Measurements from ENCODE around the gene TIMM8A. TPM values are rescaled to one million over a fixed set of nuclear protein-coding genes. Genes with fewer than 3 reads are reported as not detected.

Gene TIMM8A
- polyA plus RNA-seq, 1 of the 3 experiments (the other 2 are of a cell fraction): 14.2 TPM

DNA sequence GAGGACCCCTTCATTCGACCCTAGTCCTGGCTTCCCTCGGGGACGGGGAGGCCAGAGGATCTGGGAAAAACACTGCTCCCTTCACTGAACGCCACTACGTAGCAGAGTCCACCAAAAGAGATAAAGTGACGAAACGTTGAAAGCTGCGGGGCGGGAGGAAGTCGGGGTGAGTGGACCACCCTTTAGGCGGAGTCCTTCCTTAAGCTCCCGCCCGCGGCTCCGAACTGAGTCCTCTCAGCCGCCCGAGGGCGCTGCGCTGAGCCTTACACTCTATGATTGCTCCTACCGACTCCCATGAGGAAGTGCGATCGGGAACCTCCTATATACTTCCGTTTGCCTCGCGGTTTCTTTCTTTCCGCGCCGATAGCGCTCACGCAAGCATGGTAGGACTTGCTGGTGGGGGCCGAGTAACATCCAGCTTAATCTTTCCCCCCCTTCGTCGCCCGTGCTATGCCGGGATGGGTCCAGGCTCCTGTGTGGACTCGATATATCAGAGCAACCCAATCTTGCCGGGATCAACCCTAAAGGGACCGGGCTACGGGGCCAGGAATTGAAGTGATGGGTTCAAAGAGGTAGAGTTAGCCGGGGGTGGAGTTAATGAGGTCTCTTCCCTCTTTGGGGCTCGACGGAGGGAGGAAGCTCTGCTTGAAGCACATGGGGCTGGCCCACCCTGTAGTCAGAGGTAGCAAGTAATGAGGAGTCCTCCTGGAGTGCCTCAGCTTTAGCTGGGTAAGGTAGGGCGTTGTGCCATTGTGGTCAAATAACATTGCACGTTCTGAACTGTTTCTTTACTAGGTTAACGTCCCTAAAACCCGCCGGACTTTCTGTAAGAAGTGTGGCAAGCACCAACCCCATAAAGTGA lies 42.4 kb upstream of the TIMM8A start, which contains the start of gene RPL36A (continued):
- TF ChIP-seq MEF2A (IDR thresholded peaks at IDR 0.05; ENCODE audit: borderline replicate concordance, low read depth): no peak
- TF ChIP-seq EP300 (IDR thresholded peaks at IDR 0.05; ENCODE audit: borderline replicate concordance in 1 of 2, low read depth in 1 of 2, low read length in 1 of 2): peak in 1 of 2 experiments; percentile 14; a peak in 1 of 4 replicates
- peak; percentile 57; the same call in 1 of the 2 replicates for TF ChIP-seq RFX5 (IDR thresholded peaks at IDR 0.05; ENCODE audit: low read length)
- no peak; the same call in 1 of the 2 replicates for TF ChIP-seq RAD21 (IDR thresholded peaks at IDR 0.05; ENCODE audit: low read length)
- no peak; the same call in 1 of the 2 replicates for TF ChIP-seq SIN3A (IDR thresholded peaks at IDR 0.05; ENCODE audit: borderline replicate concordance, low read depth, low read length)
- TF ChIP-seq, protein P1, sequence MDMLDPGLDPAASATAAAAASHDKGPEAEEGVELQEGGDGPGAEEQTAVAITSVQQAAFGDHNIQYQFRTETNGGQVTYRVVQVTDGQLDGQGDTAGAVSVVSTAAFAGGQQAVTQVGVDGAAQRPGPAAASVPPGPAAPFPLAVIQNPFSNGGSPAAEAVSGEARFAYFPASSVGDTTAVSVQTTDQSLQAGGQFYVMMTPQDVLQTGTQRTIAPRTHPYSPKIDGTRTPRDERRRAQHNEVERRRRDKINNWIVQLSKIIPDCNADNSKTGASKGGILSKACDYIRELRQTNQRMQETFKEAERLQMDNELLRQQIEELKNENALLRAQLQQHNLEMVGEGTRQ (IDR thresholded peaks at IDR 0.05; ENCODE audit: borderline replicate concordance, low read depth, low read length): no peak
- TF ChIP-seq GABPA (IDR thresholded peaks at IDR 0.05; ENCODE audit: low read depth): peak; percentile 87
- TF ChIP-seq, protein P2, sequence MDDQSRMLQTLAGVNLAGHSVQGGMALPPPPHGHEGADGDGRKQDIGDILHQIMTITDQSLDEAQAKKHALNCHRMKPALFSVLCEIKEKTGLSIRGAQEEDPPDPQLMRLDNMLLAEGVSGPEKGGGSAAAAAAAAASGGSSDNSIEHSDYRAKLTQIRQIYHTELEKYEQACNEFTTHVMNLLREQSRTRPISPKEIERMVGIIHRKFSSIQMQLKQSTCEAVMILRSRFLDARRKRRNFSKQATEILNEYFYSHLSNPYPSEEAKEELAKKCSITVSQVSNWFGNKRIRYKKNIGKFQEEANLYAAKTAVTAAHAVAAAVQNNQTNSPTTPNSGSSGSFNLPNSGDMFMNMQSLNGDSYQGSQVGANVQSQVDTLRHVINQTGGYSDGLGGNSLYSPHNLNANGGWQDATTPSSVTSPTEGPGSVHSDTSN (IDR thresholded peaks at IDR 0.05): 0 out of 2 replicates have a peak, but pooled peaks have one; percentile 16
- TF ChIP-seq REST (IDR thresholded peaks at IDR 0.05; ENCODE audit: low read depth, low read length): peak; percentile 68
- peak; percentile 24; the same call in 1 of the 2 replicates for TF ChIP-seq SMC3 (IDR thresholded peaks at IDR 0.05; ENCODE audit: low read depth, low read length)
- peak; percentile 57; the same call in 1 of the 2 replicates for TF ChIP-seq YY1 (IDR thresholded peaks at IDR 0.05; ENCODE audit: low read depth)
- TF ChIP-seq GATA2 (CRISPR knock-in tag; IDR thresholded peaks at IDR 0.05): peak; percentile 38
- TF ChIP-seq TEAD4 (IDR thresholded peaks at IDR 0.05; ENCODE audit: borderline replicate concordance, insufficient read depth): no peak

DNA sequence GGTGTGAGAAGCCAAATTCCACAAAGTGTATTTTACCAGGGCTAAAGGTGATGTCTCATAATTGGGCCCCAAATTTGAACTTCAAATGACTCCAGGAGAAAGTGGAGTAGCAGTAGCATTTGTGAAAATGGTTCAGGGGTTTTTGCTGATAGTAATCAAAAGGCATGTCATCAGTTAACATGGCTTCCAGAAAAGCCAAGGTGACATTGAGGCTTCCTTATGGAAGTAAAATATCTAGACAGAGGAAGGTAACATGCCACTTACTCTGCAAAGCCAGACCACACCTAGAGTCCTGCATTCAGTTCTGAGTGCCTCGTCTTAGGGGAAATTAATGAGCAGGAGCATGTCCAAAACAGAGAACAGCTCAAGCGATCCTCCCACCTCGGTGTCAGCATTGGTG lies 40.1 kb upstream of the TIMM8A start:
- Histone ChIP-seq H4K20me1 (ENCODE audit: insufficient read depth) (no peaks in the 10 kb centered on the region), H3K36me3 (replicated peaks in 1 of 2; ENCODE audit: control insufficient read depth in 1 of 2, insufficient read depth in 2 of 2, low read length in 1 of 2) (peaks cover 17 to 21% of the 10 kb centered on the region in 2 experiments), H3K9ac (no peak overlapping the region), H2AFZ (ENCODE audit: low read depth) (no peak overlapping the region), H3K27me3 (ENCODE audit: insufficient read depth) (peaks cover 3% of the 10 kb centered on the region; the same call in 1 of the 2 replicates), H3F3A (replicated peaks; ENCODE audit: insufficient read depth) (peaks cover 13% of the 10 kb centered on the region), H3K4me2 (no peak overlapping the region), H3K27ac (ENCODE audit: low read depth in 2 of 2, low read length in 1 of 2) (no peak overlapping the region), H3K9me3 (no peaks in the 10 kb centered on the region), H3K4me3 (ENCODE audit: low read depth in 2 of 2, low read length in 1 of 2) (no peak overlapping the region), H3K9me2 (no peaks in the 10 kb centered on the region), H3K4me1 (ENCODE audit: control insufficient read depth in 1 of 2, insufficient read depth in 2 of 2, low read depth in 1 of 2, low read length in 1 of 2) (peaks cover 8 to 10% of the 10 kb centered on the region in 2 experiments; a peak in 3 of 4 replicates), H3K79me2 (ENCODE audit: insufficient read depth) (peaks cover 18% of the 10 kb centered on the region; the same call in 1 of the 2 replicates)
- ChIA-PET CTCF (no interaction called here), POLR2A (no interaction called here)
- WGBS (ENCODE audit: low lambda C conversion rate): 20% methylated on average over 3 of the region's 3 CpGs
- no peak for DNase-seq
- TF ChIP-seq TEAD4 (IDR thresholded peaks at IDR 0.05; ENCODE audit: borderline replicate concordance, insufficient read depth) (no peak), EZH2phosphoT487 (IDR thresholded peaks at IDR 0.05; ENCODE audit: borderline replicate concordance, low read depth) (no peak), MEF2A (IDR thresholded peaks at IDR 0.05; ENCODE audit: borderline replicate concordance, low read depth) (no peak), POLR2AphosphoS5 (IDR thresholded peaks at IDR 0.05; ENCODE audit: low read depth, low read length) (no peak), SIN3A (IDR thresholded peaks at IDR 0.05; ENCODE audit: borderline replicate concordance, low read depth, low read length) (no peak), RCOR1 (IDR thresholded peaks at IDR 0.05; ENCODE audit: low read length) (no peak), ELF1 (IDR thresholded peaks at IDR 0.05) (no peak)
- TF ChIP-seq, protein P3, sequence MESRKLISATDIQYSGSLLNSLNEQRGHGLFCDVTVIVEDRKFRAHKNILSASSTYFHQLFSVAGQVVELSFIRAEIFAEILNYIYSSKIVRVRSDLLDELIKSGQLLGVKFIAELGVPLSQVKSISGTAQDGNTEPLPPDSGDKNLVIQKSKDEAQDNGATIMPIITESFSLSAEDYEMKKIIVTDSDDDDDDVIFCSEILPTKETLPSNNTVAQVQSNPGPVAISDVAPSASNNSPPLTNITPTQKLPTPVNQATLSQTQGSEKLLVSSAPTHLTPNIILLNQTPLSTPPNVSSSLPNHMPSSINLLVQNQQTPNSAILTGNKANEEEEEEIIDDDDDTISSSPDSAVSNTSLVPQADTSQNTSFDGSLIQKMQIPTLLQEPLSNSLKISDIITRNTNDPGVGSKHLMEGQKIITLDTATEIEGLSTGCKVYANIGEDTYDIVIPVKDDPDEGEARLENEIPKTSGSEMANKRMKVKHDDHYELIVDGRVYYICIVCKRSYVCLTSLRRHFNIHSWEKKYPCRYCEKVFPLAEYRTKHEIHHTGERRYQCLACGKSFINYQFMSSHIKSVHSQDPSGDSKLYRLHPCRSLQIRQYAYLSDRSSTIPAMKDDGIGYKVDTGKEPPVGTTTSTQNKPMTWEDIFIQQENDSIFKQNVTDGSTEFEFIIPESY (IDR thresholded peaks at IDR 0.05; ENCODE audit: borderline replicate concordance, low read depth): no peak

Data from SK-N-SH (cell line).